ENCODE results near the gene LMBR1L.

LMBR1L gene

DNA sequence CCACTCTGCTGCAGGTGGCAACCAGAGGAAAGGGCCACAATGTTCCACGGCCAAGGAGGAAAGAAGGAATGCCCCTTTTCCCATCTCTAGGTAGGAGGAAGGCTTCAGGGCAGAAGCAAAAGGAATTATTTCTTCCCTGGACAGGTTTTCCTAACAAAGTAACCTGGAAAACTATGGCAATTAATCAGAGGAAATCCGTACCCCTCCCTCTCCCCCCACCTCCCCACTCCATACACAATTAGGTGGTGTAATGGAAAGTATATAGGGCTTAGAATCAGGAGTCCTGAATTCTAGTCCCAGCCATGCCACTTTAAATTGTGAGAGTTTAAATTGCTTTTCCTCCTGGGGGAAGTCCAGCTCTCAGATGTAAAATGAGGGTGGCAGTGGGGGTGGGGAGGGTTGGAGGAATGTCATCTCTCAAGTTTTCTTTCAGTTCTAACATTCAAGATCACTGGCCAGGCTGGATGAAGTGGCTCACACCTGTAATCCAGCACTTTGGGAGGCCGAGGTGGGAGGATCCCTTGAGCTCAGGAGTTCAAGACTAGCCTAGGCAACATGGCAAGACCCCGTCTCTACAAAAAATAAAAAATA, 17.7 kb downstream of the LMBR1L start:
- TF ChIP-seq EP300 (IDR thresholded peaks at IDR 0.05; ENCODE audit: borderline replicate concordance) (no peak), CREB1 (IDR thresholded peaks at IDR 0.05; ENCODE audit: low read depth) (no peak), CEBPB (IDR thresholded peaks at IDR 0.05) (no peak), EGR1 (IDR thresholded peaks at IDR 0.05) (no peak), TAF1 (IDR thresholded peaks at IDR 0.05; ENCODE audit: low read depth) (no peak), ZBTB7A (IDR thresholded peaks at IDR 0.05; ENCODE audit: low read depth) (no peak), RAD21 (IDR thresholded peaks at IDR 0.05; ENCODE audit: low read depth) (no peak), YY1 (IDR thresholded peaks at IDR 0.05; ENCODE audit: low read depth) (no peak), NFIC (IDR thresholded peaks at IDR 0.05) (no peak), TEAD4 (IDR thresholded peaks at IDR 0.05) (no peak), TCF12 (IDR thresholded peaks at IDR 0.05; ENCODE audit: low read depth) (no peak), FOXM1 (IDR thresholded peaks at IDR 0.05; ENCODE audit: borderline replicate concordance, low read depth) (no peak)
- TF ChIP-seq, protein P1, sequence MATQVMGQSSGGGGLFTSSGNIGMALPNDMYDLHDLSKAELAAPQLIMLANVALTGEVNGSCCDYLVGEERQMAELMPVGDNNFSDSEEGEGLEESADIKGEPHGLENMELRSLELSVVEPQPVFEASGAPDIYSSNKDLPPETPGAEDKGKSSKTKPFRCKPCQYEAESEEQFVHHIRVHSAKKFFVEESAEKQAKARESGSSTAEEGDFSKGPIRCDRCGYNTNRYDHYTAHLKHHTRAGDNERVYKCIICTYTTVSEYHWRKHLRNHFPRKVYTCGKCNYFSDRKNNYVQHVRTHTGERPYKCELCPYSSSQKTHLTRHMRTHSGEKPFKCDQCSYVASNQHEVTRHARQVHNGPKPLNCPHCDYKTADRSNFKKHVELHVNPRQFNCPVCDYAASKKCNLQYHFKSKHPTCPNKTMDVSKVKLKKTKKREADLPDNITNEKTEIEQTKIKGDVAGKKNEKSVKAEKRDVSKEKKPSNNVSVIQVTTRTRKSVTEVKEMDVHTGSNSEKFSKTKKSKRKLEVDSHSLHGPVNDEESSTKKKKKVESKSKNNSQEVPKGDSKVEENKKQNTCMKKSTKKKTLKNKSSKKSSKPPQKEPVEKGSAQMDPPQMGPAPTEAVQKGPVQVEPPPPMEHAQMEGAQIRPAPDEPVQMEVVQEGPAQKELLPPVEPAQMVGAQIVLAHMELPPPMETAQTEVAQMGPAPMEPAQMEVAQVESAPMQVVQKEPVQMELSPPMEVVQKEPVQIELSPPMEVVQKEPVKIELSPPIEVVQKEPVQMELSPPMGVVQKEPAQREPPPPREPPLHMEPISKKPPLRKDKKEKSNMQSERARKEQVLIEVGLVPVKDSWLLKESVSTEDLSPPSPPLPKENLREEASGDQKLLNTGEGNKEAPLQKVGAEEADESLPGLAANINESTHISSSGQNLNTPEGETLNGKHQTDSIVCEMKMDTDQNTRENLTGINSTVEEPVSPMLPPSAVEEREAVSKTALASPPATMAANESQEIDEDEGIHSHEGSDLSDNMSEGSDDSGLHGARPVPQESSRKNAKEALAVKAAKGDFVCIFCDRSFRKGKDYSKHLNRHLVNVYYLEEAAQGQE (IDR thresholded peaks at IDR 0.05; ENCODE audit: low read depth): no peak
- TF ChIP-seq, protein P2, sequence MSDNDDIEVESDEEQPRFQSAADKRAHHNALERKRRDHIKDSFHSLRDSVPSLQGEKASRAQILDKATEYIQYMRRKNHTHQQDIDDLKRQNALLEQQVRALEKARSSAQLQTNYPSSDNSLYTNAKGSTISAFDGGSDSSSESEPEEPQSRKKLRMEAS (IDR thresholded peaks at IDR 0.05): no peak
- TF ChIP-seq, protein P3, sequence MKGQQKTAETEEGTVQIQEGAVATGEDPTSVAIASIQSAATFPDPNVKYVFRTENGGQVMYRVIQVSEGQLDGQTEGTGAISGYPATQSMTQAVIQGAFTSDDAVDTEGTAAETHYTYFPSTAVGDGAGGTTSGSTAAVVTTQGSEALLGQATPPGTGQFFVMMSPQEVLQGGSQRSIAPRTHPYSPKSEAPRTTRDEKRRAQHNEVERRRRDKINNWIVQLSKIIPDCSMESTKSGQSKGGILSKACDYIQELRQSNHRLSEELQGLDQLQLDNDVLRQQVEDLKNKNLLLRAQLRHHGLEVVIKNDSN (IDR thresholded peaks at IDR 0.05): no peak

DNA sequence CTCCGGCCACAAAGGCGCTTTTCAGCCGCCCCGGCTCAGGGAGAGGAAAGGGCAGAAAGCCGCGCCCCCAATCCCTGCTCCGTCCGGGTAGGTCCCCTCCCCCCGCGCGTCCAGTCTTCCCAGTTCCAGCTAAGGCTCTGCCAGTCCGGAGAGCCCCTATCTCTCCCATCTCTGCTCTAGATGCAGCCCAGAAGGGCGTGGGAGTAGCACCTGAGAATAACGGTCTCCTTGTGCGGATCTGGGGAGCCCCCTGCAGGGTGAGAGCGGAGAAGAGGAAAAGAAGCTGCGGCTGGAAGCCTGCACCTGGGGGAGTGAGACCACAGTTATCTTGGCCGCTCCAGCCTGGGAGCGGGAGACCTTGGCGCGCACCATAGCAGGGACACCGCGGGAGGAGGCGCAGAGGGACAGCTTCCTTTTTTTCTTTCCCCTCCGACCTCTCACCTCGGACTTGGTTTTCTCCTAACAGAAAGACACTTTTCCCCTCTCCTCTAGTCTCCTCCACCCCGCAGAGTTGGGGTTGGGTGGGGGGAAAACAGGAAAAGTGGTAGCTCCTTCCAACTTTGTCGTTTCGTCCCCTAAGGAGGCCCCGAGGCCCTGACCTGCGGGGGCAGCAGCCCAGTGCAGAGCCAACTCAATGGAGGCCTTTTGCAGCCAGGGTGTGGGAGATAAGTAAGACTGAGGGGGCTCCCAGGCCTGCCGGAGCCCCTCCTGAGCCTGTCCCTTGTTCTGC, 18.4 kb downstream of the LMBR1L start:
- TF ChIP-seq EGR1 (IDR thresholded peaks at IDR 0.05) (0 out of 2 replicates have a peak, but pooled peaks have one; percentile 27), RAD21 (IDR thresholded peaks at IDR 0.05; ENCODE audit: low read depth) (peak; percentile 51), EP300 (IDR thresholded peaks at IDR 0.05; ENCODE audit: borderline replicate concordance) (no peak)
- TF ChIP-seq, protein P2 (IDR thresholded peaks at IDR 0.05): no peak

DNA sequence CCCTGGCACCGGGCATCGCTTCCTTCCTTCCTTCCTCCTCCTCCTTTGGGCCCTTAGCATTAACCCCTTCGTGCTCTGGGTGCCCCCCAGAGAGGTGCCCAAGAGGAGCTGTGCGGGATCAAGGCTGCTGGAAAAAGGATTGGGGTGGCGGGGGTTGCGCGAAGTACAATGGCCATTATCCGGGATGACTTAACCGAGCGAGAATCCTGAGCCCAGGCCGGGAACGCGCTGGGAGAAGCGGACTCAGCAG, 18.9 kb downstream of the LMBR1L start:
- TF ChIP-seq TEAD4 (IDR thresholded peaks at IDR 0.05): no peak
- no peak for TF ChIP-seq ZBTB7A (IDR thresholded peaks at IDR 0.05; ENCODE audit: low read depth)

DNA sequence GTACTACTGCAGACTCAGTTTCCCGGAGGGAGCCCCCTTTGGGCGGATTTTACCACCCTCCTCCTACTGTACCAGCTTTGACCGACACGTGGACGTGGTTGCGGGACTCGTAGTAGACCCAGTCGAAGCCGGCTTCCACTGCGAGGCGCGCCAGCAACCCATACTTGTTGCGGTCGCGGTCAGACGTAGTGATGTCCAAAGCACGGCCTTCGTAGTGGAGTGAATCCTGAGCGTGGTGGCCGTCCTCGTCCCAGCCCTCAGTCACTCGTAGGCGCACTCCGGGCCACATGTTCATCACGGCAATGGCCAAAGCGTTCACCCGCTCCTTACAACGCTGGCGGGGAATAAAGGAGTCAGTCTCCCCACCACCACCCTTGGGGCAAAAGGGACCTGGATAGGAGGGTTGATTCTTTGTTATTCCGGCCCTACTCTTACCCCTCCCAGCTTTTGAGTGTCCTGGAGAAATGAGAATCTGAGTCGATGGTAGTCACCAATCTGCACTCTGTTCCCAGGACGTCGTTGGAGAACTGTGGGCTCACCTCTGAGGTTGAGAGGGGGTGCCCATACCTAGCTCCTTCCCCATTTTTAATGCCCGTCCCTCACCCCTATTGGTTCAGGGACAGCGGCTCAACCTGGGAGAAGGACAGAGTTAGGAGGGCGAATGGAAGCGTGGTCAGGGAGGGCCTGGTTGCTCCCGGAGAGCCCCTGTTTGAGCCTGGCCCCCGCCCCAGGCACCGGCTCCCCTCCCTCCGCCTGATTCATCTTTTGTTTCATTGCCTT, 19.4 kb downstream of the LMBR1L start:
- TF ChIP-seq YY1 (IDR thresholded peaks at IDR 0.05; ENCODE audit: low read depth) (no peak), CEBPB (IDR thresholded peaks at IDR 0.05) (no peak), FOXM1 (IDR thresholded peaks at IDR 0.05; ENCODE audit: borderline replicate concordance, low read depth) (no peak), TCF12 (IDR thresholded peaks at IDR 0.05; ENCODE audit: low read depth) (no peak)
- TF ChIP-seq, protein P1 (IDR thresholded peaks at IDR 0.05; ENCODE audit: low read depth): no peak

DNA sequence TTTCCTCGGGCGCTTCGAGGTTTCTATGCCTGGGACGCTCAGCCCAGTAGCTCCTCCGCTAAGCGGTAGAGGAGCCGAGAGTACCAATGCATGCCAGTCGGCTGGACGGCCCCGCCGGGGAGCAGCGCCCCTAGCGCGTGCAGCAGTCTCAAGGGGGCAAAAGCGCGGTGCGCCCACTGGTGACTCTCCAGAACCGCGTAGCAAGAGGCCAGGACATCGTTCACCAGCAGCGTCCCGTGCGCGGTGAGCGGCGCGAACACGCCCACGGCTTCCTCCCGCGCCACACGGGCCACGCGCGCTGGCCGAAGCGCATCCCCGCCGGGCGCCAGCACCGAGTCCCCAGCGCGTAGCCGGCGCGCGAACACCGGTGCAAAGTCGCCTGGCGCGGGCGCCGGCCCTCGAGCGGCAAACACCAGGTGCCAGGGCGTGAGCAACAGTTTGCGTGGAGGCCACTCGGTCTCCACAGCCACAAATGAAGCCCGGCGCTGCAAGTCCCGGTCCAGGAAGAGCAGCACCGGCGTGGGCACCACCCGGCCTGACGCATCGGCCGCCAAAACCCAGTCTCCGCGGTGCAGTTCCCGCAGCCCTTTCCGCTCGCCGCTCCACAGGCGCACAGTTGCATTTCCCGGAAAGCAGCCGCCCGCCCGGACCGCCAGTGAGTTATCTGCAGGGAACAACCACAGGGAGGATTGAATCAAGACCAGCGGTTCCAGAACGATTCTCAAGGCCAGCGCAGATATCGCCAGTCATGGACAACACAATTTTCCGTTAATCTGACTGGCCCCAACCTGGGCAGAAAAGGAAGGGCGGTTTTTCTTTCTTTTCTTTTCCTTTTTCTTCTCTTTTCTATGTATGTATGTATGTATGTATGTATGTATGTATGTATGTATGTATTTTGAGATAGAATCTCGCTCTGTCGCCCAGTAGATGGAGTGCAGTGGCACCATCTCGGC, 20.6 kb downstream of the LMBR1L start:
- TF ChIP-seq, protein P1 (IDR thresholded peaks at IDR 0.05; ENCODE audit: low read depth): no peak
- TF ChIP-seq, protein P3 (IDR thresholded peaks at IDR 0.05): no peak
- peak; percentile 31; the same call in 1 of the 2 replicates for TF ChIP-seq ZBTB7A (IDR thresholded peaks at IDR 0.05; ENCODE audit: low read depth)

All from Ishikawa (cell line).